HUES48 (cell line): Measurements from ENCODE around the gene VPS52.
A peak's percentile ranks its signal among the peaks of the same experiment; 100 is the strongest.
"Not testable (repeated sequence)": the region's sequence is repeated elsewhere in the genome, so short reads cannot be mapped to it uniquely, and the experiment has no call there.

Experiments
- H3K27ac ChIP-seq: one replicate; pipeline ENCODE4 v1.7.0; 2013; ENCODE audit warnings: low read depth, low read length, inconsistent platforms
- H3K27me3 ChIP-seq: 2 replicates; pipeline ENCODE4 v1.6.1; 2013; ENCODE audit warnings: mild to moderate bottlenecking, low read length; ENCODE audit not compliant: control insufficient read depth, insufficient read depth
- H3K36me3 ChIP-seq: 2 replicates; pipeline ENCODE4 v1.6.1; 2013; ENCODE audit warnings: low read length; ENCODE audit not compliant: control insufficient read depth, insufficient read depth
- H3K4me1 ChIP-seq: 2 replicates; pipeline ENCODE4 v1.6.1; 2013; ENCODE audit warnings: mild to moderate bottlenecking, low read length; ENCODE audit not compliant: control insufficient read depth, insufficient read depth
- H3K4me3 ChIP-seq: 2 replicates; pipeline ENCODE4 v1.5.1; 2013; ENCODE audit warnings: mild to moderate bottlenecking, low read depth, low read length
- H3K9ac ChIP-seq: 2 replicates; pipeline ENCODE4 v1.6.1; 2013; ENCODE audit warnings: mild to moderate bottlenecking, low read depth, low read length, moderate library complexity
- H3K9me3 ChIP-seq: 2 replicates; pipeline ENCODE4 v1.6.1; 2013; ENCODE audit warnings: low read length; ENCODE audit not compliant: control insufficient read depth, insufficient read depth

VPS52 gene

GRCh38 chr6:33290459-33290858 lies 18.8 kb upstream of the VPS52 start:
- Histone ChIP-seq H3K27ac (no peak overlapping the region), H3K27me3 (no peaks in the 10 kb centered on the region), H3K9me3 (no peaks in the 10 kb centered on the region), H3K9ac (no peak overlapping the region), H3K4me1 (no peaks in the 10 kb centered on the region), H3K4me3 (peak overlapping the region; percentile 98), H3K36me3 (peaks cover 69% of the 10 kb centered on the region)

- peak overlapping the region; percentile 68 for H3K9ac ChIP-seq
Measured at GRCh38 chr6:33289784-33290315, 18.2 kb upstream of the VPS52 start.

GRCh38 chr6:33288921-33289783 lies 17.5 kb upstream of the VPS52 start, which contains the start of the genes PFDN6 and WDR46:
TSS of gene PFDN6 (plus strand) at chr6:33289601. CDS start at chr6:33289857, 256 bp downstream.
TSS of gene WDR46 (minus strand) at chr6:33289239. CDS start at chr6:33289170, 69 bp downstream.
- H3K4me3 ChIP-seq, result peak within 1 kb of the TSS; percentile 98
- H3K4me1 ChIP-seq, result no peaks in the 10 kb centered on the region
- peak within 1 kb of the TSS; percentile 68 for H3K9ac ChIP-seq
- peak within 1 kb of the TSS; percentile 21 for H3K27ac ChIP-seq
- peaks cover 71% of the 10 kb centered on the region for H3K36me3 ChIP-seq
- no peaks in the 10 kb centered on the region for H3K9me3 ChIP-seq
- H3K27me3 ChIP-seq, result no peaks in the 10 kb centered on the region

More at GRCh38 chr6:33289784-33290315, 18.2 kb upstream of the VPS52 start:
- no peaks in the 10 kb centered on the region for H3K27me3 ChIP-seq
- H3K27ac ChIP-seq, result peak overlapping the region; percentile 21
- H3K4me1 ChIP-seq, result no peaks in the 10 kb centered on the region
- H3K4me3 ChIP-seq, result peak overlapping the region; percentile 98
- H3K9me3 ChIP-seq, result no peaks in the 10 kb centered on the region
- peaks cover 69% of the 10 kb centered on the region for H3K36me3 ChIP-seq

- no peaks in the 10 kb centered on the region for H3K9me3 ChIP-seq
- no peaks in the 10 kb centered on the region for H3K27me3 ChIP-seq
- H3K27ac ChIP-seq, result no peak overlapping the region
- no peaks in the 10 kb centered on the region for H3K4me1 ChIP-seq
- peak overlapping the region; percentile 98 for H3K4me3 ChIP-seq
- H3K36me3 ChIP-seq, result peaks cover 72% of the 10 kb centered on the region
- H3K9ac ChIP-seq, result peak overlapping the region; percentile 17; the same call in 1 of the 2 replicates
Measured at GRCh38 chr6:33288141-33288920, 16.7 kb upstream of the VPS52 start.

GRCh38 chr6:33286946-33287914 lies 15.6 kb upstream of the VPS52 start:
- no peak overlapping the region for H3K9ac ChIP-seq
- H3K27ac ChIP-seq, result no peak overlapping the region
- no peaks in the 10 kb centered on the region for H3K4me1 ChIP-seq
- peaks cover 69% of the 10 kb centered on the region for H3K36me3 ChIP-seq
- no peak overlapping the region for H3K4me3 ChIP-seq
- no peaks in the 10 kb centered on the region for H3K27me3 ChIP-seq
- H3K9me3 ChIP-seq, result no peaks in the 10 kb centered on the region

GRCh38 chr6:33285214-33285613 lies 13.5 kb upstream of the VPS52 start:
- not testable (repeated sequence) for H3K27me3 ChIP-seq, H3K27ac ChIP-seq, H3K4me3 ChIP-seq, H3K4me1 ChIP-seq, H3K9ac ChIP-seq, H3K9me3 ChIP-seq
- H3K36me3 ChIP-seq, result peaks cover 69% of the 10 kb centered on the region

- no peaks in the 10 kb centered on the region for H3K9me3 ChIP-seq
- no peaks in the 10 kb centered on the region for H3K27me3 ChIP-seq
- no peak overlapping the region for H3K27ac ChIP-seq
- no peak overlapping the region for H3K9ac ChIP-seq
- no peak overlapping the region for H3K4me3 ChIP-seq
- peaks cover 9% of the 10 kb centered on the region; the same call in 1 of the 2 replicates for H3K4me1 ChIP-seq
- H3K36me3 ChIP-seq, result peaks cover 74% of the 10 kb centered on the region
Measured at GRCh38 chr6:33280539-33280938, 8.9 kb upstream of the VPS52 start.

- Histone ChIP-seq H3K27me3 (no peaks in the 10 kb centered on the region), H3K9ac (no peak overlapping the region), H3K4me3 (no peak overlapping the region), H3K36me3 (peaks cover 75% of the 10 kb centered on the region), H3K9me3 (no peaks in the 10 kb centered on the region), H3K4me1 (peaks cover 10% of the 10 kb centered on the region; the same call in 1 of the 2 replicates), H3K27ac (no peak overlapping the region)
Measured at GRCh38 chr6:33279971-33280511, 8.4 kb upstream of the VPS52 start.

GRCh38 chr6:33279257-33279695 lies 7.6 kb upstream of the VPS52 start:
- Histone ChIP-seq H3K36me3 (peaks cover 75% of the 10 kb centered on the region), H3K9ac (no peak overlapping the region), H3K27ac (no peak overlapping the region), H3K4me3 (no peak overlapping the region), H3K27me3 (no peaks in the 10 kb centered on the region), H3K4me1 (peaks cover 18% of the 10 kb centered on the region), H3K9me3 (no peaks in the 10 kb centered on the region)

GRCh38 chr6:33278810-33279209 lies 7.1 kb upstream of the VPS52 start:
- H3K4me1 ChIP-seq, result peaks cover 21% of the 10 kb centered on the region
- no peak overlapping the region for H3K27ac ChIP-seq
- H3K27me3 ChIP-seq, result no peaks in the 10 kb centered on the region
- no peak overlapping the region for H3K4me3 ChIP-seq
- H3K9ac ChIP-seq, result no peak overlapping the region
- H3K9me3 ChIP-seq, result no peaks in the 10 kb centered on the region
- H3K36me3 ChIP-seq, result peaks cover 75% of the 10 kb centered on the region
